DOHH2 (cell line): ENCODE measurements around the gene ANKHD1.
A peak's percentile ranks its signal among the peaks of the same experiment; 100 is the strongest.
"Not testable (repeated sequence)": the region's sequence is repeated elsewhere in the genome, so short reads cannot be mapped to it uniquely, and the experiment has no call there.

ENCODE experiments used
- H3F3A ChIP-seq: fragments of 200-600 bp; sonication (generic), shearing (Covaris generic); 2 replicates; pipeline ENCODE4 v1.6.0; 2016; ENCODE audit warnings: antibody characterized with exemption, mild to moderate bottlenecking; ENCODE audit not compliant: control insufficient read depth, insufficient read depth
- H3K27ac ChIP-seq: fragments of 200-600 bp; sonication (generic); 2 replicates; pipeline ENCODE4 v1.5.1; 2014; ENCODE audit warnings: low read depth, mild to moderate bottlenecking, low read length, moderate library complexity
- H3K27me3 ChIP-seq: fragments of 200-600 bp; sonication (generic); 2 replicates; pipeline ENCODE4 v1.6.1; 2014; ENCODE audit warnings: mild to moderate bottlenecking, low read length, mixed read lengths; ENCODE audit not compliant: control insufficient read depth
- H3K36me3 ChIP-seq: fragments of 200-600 bp; sonication (generic); 2 replicates; pipeline ENCODE4 v1.6.1; 2014; ENCODE audit warnings: mild to moderate bottlenecking, low read length, moderate library complexity, mixed read lengths; ENCODE audit not compliant: control insufficient read depth
- H3K4me1 ChIP-seq: fragments of 200-600 bp; sonication (generic); 2 replicates; pipeline ENCODE4 v1.6.1; 2014; ENCODE audit warnings: mild to moderate bottlenecking, low read length, mixed read lengths; ENCODE audit not compliant: control insufficient read depth
- H3K4me2 ChIP-seq: fragments of 200-600 bp; sonication (generic); 2 replicates; pipeline ENCODE4 v1.6.0; 2014; ENCODE audit warnings: mild to moderate bottlenecking, low read length, moderate library complexity
- H3K4me3 ChIP-seq: fragments of 200-600 bp; sonication (generic); 2 replicates; pipeline ENCODE4 v1.5.1; 2014; ENCODE audit warnings: mild to moderate bottlenecking, low read length, mixed read lengths
- H3K79me2 ChIP-seq: fragments of 200-600 bp; sonication (generic); 2 replicates; pipeline ENCODE4 v1.6.1; 2014; ENCODE audit warnings: mild to moderate bottlenecking, low read length, mixed read lengths; ENCODE audit not compliant: control insufficient read depth
- H3K9me2 ChIP-seq: fragments of 200-600 bp; sonication (generic); replicated peaks from 2 replicates; pipeline ENCODE4 v1.6.1; 2014; ENCODE audit warnings: mild to moderate bottlenecking, low read length, mixed read lengths; ENCODE audit not compliant: control insufficient read depth
- H3K9me3 ChIP-seq: fragments of 200-600 bp; sonication (generic); 2 replicates; pipeline ENCODE4 v1.6.1; 2014; ENCODE audit warnings: antibody characterized with exemption, low read length, mixed read lengths; ENCODE audit not compliant: control insufficient read depth, insufficient read depth
- H4K20me1 ChIP-seq: fragments of 200-600 bp; sonication (generic); 2 replicates; pipeline ENCODE4 v1.6.0; 2014; ENCODE audit warnings: low read depth, mild to moderate bottlenecking, antibody characterized with exemption, low read length, moderate library complexity; ENCODE audit not compliant: control insufficient read depth, insufficient read depth
- CTCF ChIP-seq: fragments of 200-600 bp; sonication (generic); IDR thresholded peaks from one replicate; pipeline ENCODE4 v1.5.1; 2014; ENCODE audit warnings: antibody characterized with exemption, mild to moderate bottlenecking, low read depth, low read length; ENCODE audit not compliant: poor library complexity, severe bottlenecking
- EZH2phosphoT487 ChIP-seq: fragments of 200-600 bp; sonication (generic); IDR thresholded peaks from 2 replicates; pipeline ENCODE4 v1.6.1; 2017; ENCODE audit warnings: borderline replicate concordance, mild to moderate bottlenecking, antibody characterized with exemption, low read length, moderate library complexity, mixed read lengths

Gene ANKHD1

DNA sequence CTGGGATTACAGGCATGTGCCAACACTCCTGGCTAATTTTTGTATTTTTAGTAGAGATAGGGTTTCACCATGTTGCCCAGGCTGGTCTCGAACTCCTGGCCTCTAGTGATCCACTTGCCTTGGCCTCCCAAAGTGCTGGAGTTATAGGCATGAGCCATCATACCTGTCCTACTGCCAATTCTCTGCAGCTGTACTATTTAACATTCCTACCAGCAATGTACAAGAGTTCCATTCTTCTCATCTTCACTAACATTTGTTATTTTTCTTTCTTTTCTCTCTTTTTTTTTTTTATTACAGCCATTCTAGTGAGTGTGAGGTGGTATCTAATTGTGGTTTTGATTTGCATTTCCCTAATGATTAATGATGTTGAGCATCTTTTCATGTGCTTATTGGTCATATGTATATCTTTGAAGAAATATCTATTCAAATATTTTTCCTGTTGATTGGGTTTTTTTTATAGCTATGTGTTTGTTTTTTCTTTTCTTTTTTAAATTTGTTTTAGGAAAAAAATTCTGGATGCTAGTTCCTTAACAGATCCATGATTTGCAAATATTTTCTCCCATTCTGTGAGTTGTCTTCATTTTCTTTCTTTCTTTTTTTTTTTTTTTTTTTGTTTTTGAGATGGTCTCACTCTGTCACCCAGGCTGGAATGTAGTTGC, 17.4 kb downstream of the ANKHD1 start:
- Histone ChIP-seq H3F3A (no peaks in the 10 kb centered on the region), H3K27ac (no peak overlapping the region), H3K9me3 (no peaks in the 10 kb centered on the region), H3K27me3 (no peaks in the 10 kb centered on the region), H3K4me2 (peak overlapping the region; percentile 16; the same call in 1 of the 2 replicates), H4K20me1 (peaks cover 16% of the 10 kb centered on the region; the same call in 1 of the 2 replicates), H3K9me2 (no peaks in the 10 kb centered on the region), H3K79me2 (peaks cover 97% of the 10 kb centered on the region), H3K36me3 (peaks cover 24% of the 10 kb centered on the region), H3K4me3 (no peak overlapping the region), H3K4me1 (peaks cover 21% of the 10 kb centered on the region)
- no peak for TF ChIP-seq CTCF
- no peak for TF ChIP-seq EZH2phosphoT487

- H3K27me3 ChIP-seq, result no peaks in the 10 kb centered on the region
- H3K79me2 ChIP-seq, result peaks cover 97% of the 10 kb centered on the region
- H3K9me2 ChIP-seq, result no peaks in the 10 kb centered on the region
- peaks cover 21% of the 10 kb centered on the region for H3K4me1 ChIP-seq
- H3K4me3 ChIP-seq, result no peak overlapping the region
- H3K4me2 ChIP-seq, result no peak overlapping the region
- H3K36me3 ChIP-seq, result peaks cover 20% of the 10 kb centered on the region
- H3K9me3 ChIP-seq, result no peaks in the 10 kb centered on the region
- no peak for TF ChIP-seq CTCF
- TF ChIP-seq EZH2phosphoT487, result no peak
- H3F3A ChIP-seq, result no peaks in the 10 kb centered on the region
- H3K27ac ChIP-seq, result no peak overlapping the region
- peaks cover 16% of the 10 kb centered on the region; the same call in 1 of the 2 replicates for H4K20me1 ChIP-seq
Measured at GRCh38 chr5:140420226-140420570, 18.6 kb downstream of the ANKHD1 start.

DNA sequence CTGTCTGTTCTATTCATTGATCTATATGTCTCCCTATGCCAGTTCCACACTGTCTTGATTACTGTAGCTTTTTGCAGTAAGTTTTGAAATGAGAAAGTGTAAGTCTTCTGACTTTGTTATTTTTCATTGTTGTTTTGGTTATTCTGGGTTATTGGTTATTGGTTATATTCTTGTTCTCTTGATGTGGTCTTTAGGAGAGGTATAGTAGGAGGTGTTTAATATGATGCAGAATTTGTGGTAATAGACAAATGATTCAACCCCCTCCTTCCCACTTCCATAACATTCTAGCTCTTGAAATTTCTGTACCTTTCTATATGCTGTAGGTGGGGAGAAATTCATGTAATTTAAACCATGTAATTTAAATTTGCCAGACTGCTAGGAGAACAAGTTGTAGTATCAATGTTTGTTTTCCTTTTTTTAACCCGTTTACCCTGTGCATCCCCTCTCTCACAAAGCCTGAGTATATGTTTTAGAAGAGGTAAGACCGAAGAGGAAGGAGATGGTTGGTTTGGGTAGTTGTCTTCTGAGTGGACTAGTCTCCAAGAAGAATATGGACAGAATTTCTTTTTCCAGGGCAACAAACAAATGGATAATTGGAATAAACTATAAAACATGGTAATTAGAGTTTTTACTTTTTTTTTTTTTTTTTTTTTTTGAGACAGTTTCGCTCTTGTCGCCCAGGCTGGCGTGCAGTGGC, 19.2 kb downstream of the ANKHD1 start:
- Histone ChIP-seq H3K27ac (no peak overlapping the region), H3K4me2 (no peak overlapping the region), H3K9me3 (no peaks in the 10 kb centered on the region), H3K79me2 (peaks cover 98% of the 10 kb centered on the region), H3K4me3 (no peak overlapping the region), H3K36me3 (peaks cover 25% of the 10 kb centered on the region), H3K4me1 (peaks cover 21% of the 10 kb centered on the region), H3K27me3 (no peaks in the 10 kb centered on the region), H4K20me1 (peaks cover 16% of the 10 kb centered on the region; the same call in 1 of the 2 replicates), H3F3A (no peaks in the 10 kb centered on the region), H3K9me2 (no peaks in the 10 kb centered on the region)
- no peak for TF ChIP-seq CTCF
- no peak for TF ChIP-seq EZH2phosphoT487

GRCh38 chr5:140421375-140421774, 19.7 kb downstream of the ANKHD1 start:
- Histone ChIP-seq H3K36me3 (peaks cover 25% of the 10 kb centered on the region), H3K79me2 (peaks cover 97% of the 10 kb centered on the region), H3K4me1 (peaks cover 21% of the 10 kb centered on the region), H4K20me1 (peaks cover 16% of the 10 kb centered on the region; the same call in 1 of the 2 replicates)
- H3K9me2 ChIP-seq, H3K4me3 ChIP-seq, H3K27me3 ChIP-seq, H3K4me2 ChIP-seq, H3K27ac ChIP-seq, H3K9me3 ChIP-seq, H3F3A ChIP-seq: not testable (repeated sequence)
